HCT116 (cell line): ENCODE data around the gene MED25. TPM values are rescaled to one million over a fixed set of nuclear protein-coding genes. Genes with fewer than 3 reads are reported as not detected.

Source experiments
- ATAC-seq: fragments of 200-7000 bp; cut with Tn5 transposase; 2 replicates; pipeline ENCODE4 v1.9.1; 2020; ENCODE audit warnings: mild to moderate bottlenecking, moderate library complexity
- BruUV-seq: library from RNA; stranded (reverse); fragments of 400-500 nt; replicated peaks from 2 replicates; lab custom pipeline; 2021; lab: Mats Ljungman, UMichigan
- CTCF ChIA-PET: fragments of 300-600 bp; sonication (Branson Sonifier 250); formaldehyde crosslinking; loops from one replicate; lab custom pipeline; 2021; ENCODE audit warnings: antibody characterized with exemption; lab: Charles Lee
- POLR2A ChIA-PET: fragments of 300-600, 350-600 bp; sonication (Branson Sonifier 250); formaldehyde crosslinking; loops from one replicate; lab custom pipeline; 2021; ENCODE audit warnings: antibody characterized with exemption; lab: Charles Lee
- RAD21 ChIA-PET, 2 experiments: fragments of 300-600 bp; sonication (Branson Sonifier 250); formaldehyde crosslinking; loops; one replicate each; lab custom pipeline; 2023; ENCODE audit warnings: low total read pairs in 2 of 2; ENCODE audit not compliant: uncharacterized antibody in 2 of 2, unreplicated experiment in 2 of 2, low non-redundant PET in 1 of 2; lab: Charles Lee
- DNase-seq: peaks from one replicate; pipeline ENCODE4 v3.0.0-alpha.2; 2010; ENCODE audit warnings: low read depth, low spot score
- H2AFZ ChIP-seq: fragments of 200-600 bp; shearing (Covaris generic), sonication (generic); 2 replicates; pipeline ENCODE4 v1.6.1; 2017; ENCODE audit warnings: low read depth, mixed run types, mixed read lengths, antibody characterized with exemption, low read length; ENCODE audit not compliant: poor library complexity, severe bottlenecking
- H3K27ac ChIP-seq: 2 replicates; pipeline ENCODE4 v1.5.1; 2012; ENCODE audit warnings: low read depth, low read length
- H3K27me3 ChIP-seq: fragments of 200-600 bp; sonication (generic); 2 replicates; pipeline ENCODE4 v1.6.1; 2016; ENCODE audit warnings: mixed run types, low read length, mixed read lengths; ENCODE audit not compliant: insufficient read depth
- H3K36me3 ChIP-seq, 2 experiments: fragments of 200-500 bp in 1 of 2; fragments of 200-600 bp in 1 of 2; sonication (Bioruptor generic) in 1 of 2; sonication (generic) in 1 of 2; 2 replicates each; pipeline versions ENCODE4 v1.5.1 to v1.6.1; 2014 to 2016; ENCODE audit warnings: low read length in 2 of 2, inconsistent platforms in 1 of 2, mixed read lengths in 1 of 2, mixed run types in 1 of 2; ENCODE audit not compliant: insufficient read depth in 2 of 2, control insufficient read depth in 1 of 2
- H3K4me1 ChIP-seq, 2 experiments: fragments of 200-600 bp in 1 of 2; sonication (generic) in 1 of 2; 2 replicates each; pipeline versions ENCODE4 v1.5.1 to v1.6.1; 2012 to 2017; ENCODE audit warnings: low read length in 2 of 2, inconsistent platforms in 1 of 2, mild to moderate bottlenecking in 1 of 2, mixed read lengths in 1 of 2, mixed run types in 1 of 2, moderate library complexity in 1 of 2; ENCODE audit not compliant: insufficient read depth in 2 of 2, control insufficient read depth in 1 of 2
- H3K4me2 ChIP-seq: fragments of 200-600 bp; sonication (generic); 2 replicates; pipeline ENCODE4 v1.6.1; 2017; ENCODE audit warnings: mixed run types, low read length, mixed read lengths
- H3K4me3 ChIP-seq, 2 experiments: fragments of 200-600 bp in 1 of 2; sonication (generic) in 1 of 2; replicated peaks in 1 of 2; 2 replicates each; pipeline ENCODE4 v1.5.1; 2011 to 2016; ENCODE audit warnings: low read length in 2 of 2, control low read depth in 1 of 2, low read depth in 1 of 2, mild to moderate bottlenecking in 1 of 2, mixed read lengths in 1 of 2, mixed run types in 1 of 2
- H3K79me2 ChIP-seq: fragments of 200-600 bp; sonication (generic); 2 replicates; pipeline ENCODE4 v1.6.1; 2017; ENCODE audit warnings: mild to moderate bottlenecking, mixed run types, low read length, moderate library complexity, mixed read lengths; ENCODE audit not compliant: insufficient read depth
- H3K9ac ChIP-seq: fragments of 200-600 bp; sonication (generic); 2 replicates; pipeline ENCODE4 v1.6.1; 2016; ENCODE audit warnings: low read length, mixed read lengths
- H3K9me2 ChIP-seq: fragments of 200-600 bp; sonication (generic), shearing (Covaris generic); 2 replicates; pipeline ENCODE4 v1.6.1; 2017; ENCODE audit warnings: mixed run types, mild to moderate bottlenecking, moderate library complexity; ENCODE audit not compliant: insufficient read depth
- H3K9me3 ChIP-seq, 2 experiments: fragments of 200-500 bp in 1 of 2; fragments of 200-600 bp in 1 of 2; sonication (Bioruptor generic) in 1 of 2; sonication (generic) in 1 of 2; 2 replicates each; pipeline ENCODE4 v1.6.1; 2014 to 2017; ENCODE audit warnings: low read length in 2 of 2, mixed read lengths in 2 of 2, inconsistent platforms in 1 of 2, low read depth in 1 of 2, mild to moderate bottlenecking in 1 of 2, mixed run types in 1 of 2, moderate library complexity in 1 of 2; ENCODE audit not compliant: control insufficient read depth in 1 of 2, insufficient read depth in 1 of 2
- H4K20me1 ChIP-seq: fragments of 200-600 bp; sonication (generic), shearing (Covaris generic); 2 replicates; pipeline ENCODE4 v1.6.1; 2017; ENCODE audit warnings: mixed run types, mild to moderate bottlenecking, moderate library complexity; ENCODE audit not compliant: insufficient read depth
- ATF3 ChIP-seq: IDR thresholded peaks from 2 replicates; pipeline ENCODE4 v1.6.1; 2012
- CBX3 ChIP-seq: IDR thresholded peaks from 2 replicates; pipeline ENCODE4 v1.6.1; 2012; ENCODE audit warnings: low read depth
- CTCF ChIP-seq, 3 experiments: fragments of 200-600 bp in 1 of 3; sonication (generic) in 1 of 3; IDR thresholded peaks in 2 of 3; conservative IDR thresholded peaks in 1 of 3; 2 replicates each; pipeline ENCODE4 v1.5.1; 2012 to 2017; ENCODE audit warnings: low read depth in 2 of 3, low read length in 2 of 3, antibody characterized with exemption in 1 of 3, borderline replicate concordance in 1 of 3, control low read depth in 1 of 3, mild to moderate bottlenecking in 1 of 3, mixed read lengths in 1 of 3, mixed run types in 1 of 3, moderate library complexity in 1 of 3; ENCODE audit not compliant: insufficient read depth in 1 of 3
- EGR1 ChIP-seq: IDR thresholded peaks from 2 replicates; pipeline ENCODE4 v1.6.1; 2012; ENCODE audit warnings: low read depth
- ELF1 ChIP-seq: IDR thresholded peaks from 2 replicates; pipeline ENCODE4 v1.6.1; 2012; ENCODE audit warnings: low read depth, borderline replicate concordance
- EZH2 ChIP-seq: fragments of 200-600 bp; sonication (generic); IDR thresholded peaks from 2 replicates; pipeline ENCODE4 v1.6.1; 2017; ENCODE audit warnings: antibody characterized with exemption, mixed run types
- FOSL1 ChIP-seq: IDR thresholded peaks from 2 replicates; pipeline ENCODE4 v1.6.1; 2012; ENCODE audit warnings: low read depth
- JUND ChIP-seq: IDR thresholded peaks from 2 replicates; pipeline ENCODE4 v1.6.1; 2012
- MAX ChIP-seq: IDR thresholded peaks from 2 replicates; pipeline ENCODE4 v1.6.1; 2012
- POLR2A ChIP-seq: IDR thresholded peaks from 2 replicates; pipeline ENCODE4 v1.7.0; 2011; ENCODE audit warnings: borderline replicate concordance; ENCODE audit not compliant: insufficient read depth, insufficient read length; ENCODE audit errors: extremely low read depth
- POLR2AphosphoS5 ChIP-seq: IDR thresholded peaks from 2 replicates; pipeline ENCODE4 v1.6.1; 2011; ENCODE audit warnings: mild to moderate bottlenecking, low read depth, low read length, moderate library complexity
- RAD21 ChIP-seq: IDR thresholded peaks from 2 replicates; pipeline ENCODE4 v1.6.1; 2012; ENCODE audit warnings: low read depth, mild to moderate bottlenecking
- REST ChIP-seq: IDR thresholded peaks from 2 replicates; pipeline ENCODE4 v1.6.1; 2012; ENCODE audit warnings: low read depth
- SIN3A ChIP-seq: IDR thresholded peaks from 2 replicates; pipeline ENCODE4 v1.6.1; 2012; ENCODE audit warnings: low read depth
- SRF ChIP-seq: IDR thresholded peaks from 2 replicates; pipeline ENCODE4 v1.6.1; 2012; ENCODE audit warnings: low read depth
- TCF7L2 ChIP-seq: IDR thresholded peaks from 2 replicates; pipeline ENCODE4 v1.7.0; 2011; ENCODE audit warnings: borderline replicate concordance, inconsistent platforms; ENCODE audit not compliant: insufficient read depth, insufficient read length; ENCODE audit errors: extremely low read depth
- YY1 ChIP-seq: IDR thresholded peaks from 2 replicates; pipeline ENCODE4 v1.6.1; 2011; ENCODE audit warnings: low read length, low read depth, moderate library complexity, mild to moderate bottlenecking; ENCODE audit not compliant: insufficient replicate concordance; ENCODE audit errors: extremely low read depth
- ZBTB33 ChIP-seq: IDR thresholded peaks from 2 replicates; pipeline ENCODE4 v1.6.1; 2011; ENCODE audit warnings: mild to moderate bottlenecking, low read length, moderate library complexity; ENCODE audit not compliant: insufficient replicate concordance; ENCODE audit errors: extremely low read depth
- ZFX ChIP-seq: fragments of 450-650 bp; IDR thresholded peaks from 2 replicates; pipeline ENCODE4 v1.6.1; 2017
- ZNF274 ChIP-seq: fragments of 200-500 bp; sonication (Bioruptor generic); IDR thresholded peaks from 2 replicates; pipeline ENCODE4 v1.6.1; 2014; ENCODE audit warnings: mild to moderate bottlenecking, low read depth, low read length, inconsistent platforms
- intact Hi-C: fragments of 100-400 bp; cut with micrococcal nuclease; formaldehyde crosslinking; loops from 2 replicates; pipeline ENCODE4 v1.10.0; 2022
- total RNA-seq: library from RNA; stranded (reverse); gene quantifications from one replicate; pipeline ENCODE4 v1.2.1, GENCODE V29; 2021; ENCODE audit not compliant: unreplicated experiment

The MED25 gene
- total RNA-seq, 1 experiment from 2014 or later: 77.7 TPM

- peaks cover 6 to 7% of the 10 kb centered on the region in 2 experiments for H3K4me1 ChIP-seq
- no peaks in the 10 kb centered on the region; a peak in 1 of 4 replicates for H3K36me3 ChIP-seq
- no peaks in the 10 kb centered on the region for H4K20me1 ChIP-seq
- ChIA-PET CTCF (no interaction called here), POLR2A (no interaction called here), RAD21 (no interaction called here)
- H3K9me2 ChIP-seq: no peaks in the 10 kb centered on the region
- no peak for DNase-seq
- no peak overlapping the region for H2AFZ ChIP-seq
- no TSS peak for BruUV-seq
- no peak overlapping the region for H3K9ac ChIP-seq
- H3K4me2 ChIP-seq: no peak overlapping the region
- no peak overlapping the region for H3K4me3 ChIP-seq
- no peaks in the 10 kb centered on the region for H3K9me3 ChIP-seq
- peaks cover 28% of the 10 kb centered on the region for H3K79me2 ChIP-seq
- intact Hi-C loops: no loop called here
- 0 out of 2 replicates have a peak, but pooled peaks have one; percentile 25 for ATAC-seq
- TF ChIP-seq SRF: no peak
- TF ChIP-seq EGR1: no peak
- no peak for TF ChIP-seq TCF7L2
- no peak for TF ChIP-seq MAX
- TF ChIP-seq ZFX: no peak
- TF ChIP-seq SIN3A: no peak
- TF ChIP-seq FOSL1: no peak
- TF ChIP-seq ATF3: no peak
- no peak for TF ChIP-seq YY1
- TF ChIP-seq CBX3: no peak
- TF ChIP-seq EZH2: no peak
- TF ChIP-seq ELF1: no peak
- no peak for TF ChIP-seq RAD21
- no peak for TF ChIP-seq POLR2AphosphoS5
- TF ChIP-seq ZNF274: no peak
- no peak for TF ChIP-seq POLR2A
- no peak for TF ChIP-seq CTCF (IDR thresholded peaks at IDR 0.05 in 2 of 3, conservative IDR thresholded peaks at IDR 0.05 in 1 of 3; ENCODE audit: borderline replicate concordance in 1 of 3, insufficient read depth in 1 of 3, low read depth in 2 of 3, low read length in 2 of 3)
- no peak for TF ChIP-seq JUND
- no peak for TF ChIP-seq REST
- TF ChIP-seq ZBTB33: no peak
- no peaks in the 10 kb centered on the region for H3K27me3 ChIP-seq
- no peak overlapping the region for H3K27ac ChIP-seq
Measured at GRCh38 chr19:49772850-49773432, 45.1 kb upstream of the MED25 start.
